Trophoblast cell (in vitro differentiated cells and primary cell): ENCODE results near the gene LAMA2.

Experiments
- DNase-seq, 2 donors: peaks; one replicate each; pipeline ENCODE4 v3.0.0-alpha.2; 2016
- H2AFZ ChIP-seq: 2 replicates; pipeline ENCODE4 v1.6.1; 2013; ENCODE audit warnings: low read length, moderate library complexity, mild to moderate bottlenecking; ENCODE audit not compliant: insufficient read depth, poor library complexity
- H2AK5ac ChIP-seq: 2 replicates; pipeline ENCODE4 v1.6.1; 2013; ENCODE audit warnings: mild to moderate bottlenecking, low read length
- H2BK120ac ChIP-seq: 2 replicates; pipeline ENCODE4 v1.6.1; 2013; ENCODE audit warnings: low read length, mild to moderate bottlenecking, moderate library complexity; ENCODE audit not compliant: insufficient read depth, poor library complexity
- H2BK12ac ChIP-seq: 2 replicates; pipeline ENCODE4 v1.6.1; 2013; ENCODE audit warnings: mild to moderate bottlenecking, low read length, moderate library complexity
- H2BK5ac ChIP-seq: 2 replicates; pipeline ENCODE4 v1.6.1; 2013; ENCODE audit warnings: low read length, low read depth, moderate library complexity, mild to moderate bottlenecking; ENCODE audit not compliant: poor library complexity
- H3K14ac ChIP-seq: 2 replicates; pipeline ENCODE4 v1.6.1; 2013; ENCODE audit warnings: mild to moderate bottlenecking, low read length
- H3K18ac ChIP-seq: 2 replicates; pipeline ENCODE4 v1.6.1; 2013; ENCODE audit warnings: mild to moderate bottlenecking, low read length
- H3K23ac ChIP-seq: 2 replicates; pipeline ENCODE4 v1.6.1; 2013; ENCODE audit warnings: low read length
- H3K27ac ChIP-seq: 2 replicates; pipeline ENCODE4 v1.5.1; 2013; ENCODE audit warnings: low read depth, mild to moderate bottlenecking, inconsistent platforms, low read length, moderate library complexity
- H3K27me3 ChIP-seq: 2 replicates; pipeline ENCODE4 v1.6.1; 2013; ENCODE audit warnings: inconsistent platforms, mild to moderate bottlenecking, low read length, moderate library complexity; ENCODE audit not compliant: insufficient read depth
- H3K36me3 ChIP-seq, 2 experiments: 1 replicate in 1 of 2; 2 replicates in 1 of 2; pipeline ENCODE4 v1.6.1; 2013; ENCODE audit warnings: low read length in 2 of 2, mild to moderate bottlenecking in 2 of 2, moderate library complexity in 1 of 2; ENCODE audit not compliant: insufficient read depth in 2 of 2, control insufficient read depth in 1 of 2
- H3K4ac ChIP-seq: 2 replicates; pipeline ENCODE4 v1.6.1; 2013; ENCODE audit warnings: low read depth, mild to moderate bottlenecking, low read length, moderate library complexity
- H3K4me1 ChIP-seq, 2 experiments: 1 replicate in 1 of 2; 2 replicates in 1 of 2; pipeline ENCODE4 v1.6.1; 2013; ENCODE audit warnings: low read length in 2 of 2, mild to moderate bottlenecking in 2 of 2, moderate library complexity in 1 of 2; ENCODE audit not compliant: insufficient read depth in 2 of 2, control insufficient read depth in 1 of 2
- H3K4me2 ChIP-seq: 2 replicates; pipeline ENCODE4 v1.6.1; 2013; ENCODE audit warnings: inconsistent platforms, mild to moderate bottlenecking, low read length, moderate library complexity
- H3K4me3 ChIP-seq: 2 replicates; pipeline ENCODE4 v1.5.1; 2013; ENCODE audit warnings: mild to moderate bottlenecking, low read depth, low read length, inconsistent platforms
- H3K79me1 ChIP-seq: one replicate; pipeline ENCODE4 v1.6.1; 2013; ENCODE audit warnings: low read length
- H3K79me2 ChIP-seq: 2 replicates; pipeline ENCODE4 v1.6.1; 2013; ENCODE audit warnings: low read length, mild to moderate bottlenecking; ENCODE audit not compliant: control insufficient read depth, insufficient read depth, poor library complexity
- H3K9ac ChIP-seq: 2 replicates; pipeline ENCODE4 v1.6.1; 2013; ENCODE audit warnings: mild to moderate bottlenecking, low read length
- H3K9me3 ChIP-seq: 2 replicates; pipeline ENCODE4 v1.6.1; 2013; ENCODE audit warnings: low read depth, mild to moderate bottlenecking, control low read depth, inconsistent platforms, low read length; ENCODE audit not compliant: insufficient read depth
- H4K12ac ChIP-seq: 2 replicates; pipeline ENCODE4 v1.6.1; 2013; ENCODE audit warnings: low read depth, mild to moderate bottlenecking, low read length, moderate library complexity
- H4K8ac ChIP-seq: 2 replicates; pipeline ENCODE4 v1.6.1; 2013; ENCODE audit warnings: low read depth, mild to moderate bottlenecking, low read length, moderate library complexity
- H4K91ac ChIP-seq: one replicate; pipeline ENCODE4 v1.6.1; 2013; ENCODE audit warnings: low read depth, mild to moderate bottlenecking, low read length, moderate library complexity
- WGBS: extraction: QIAGEN DNeasy Blood & Tissue Kit; methylation state at CpG from one replicate; pipeline ENCODE4 v1.1.7; 2013; ENCODE audit warnings: missing lambda C conversion rate; ENCODE audit not compliant: insufficient read length, insufficient coverage; ENCODE audit errors: extremely low coverage; 5-methylcytosine and 5-hydroxymethylcytosine counted together

LAMA2 gene

DNA sequence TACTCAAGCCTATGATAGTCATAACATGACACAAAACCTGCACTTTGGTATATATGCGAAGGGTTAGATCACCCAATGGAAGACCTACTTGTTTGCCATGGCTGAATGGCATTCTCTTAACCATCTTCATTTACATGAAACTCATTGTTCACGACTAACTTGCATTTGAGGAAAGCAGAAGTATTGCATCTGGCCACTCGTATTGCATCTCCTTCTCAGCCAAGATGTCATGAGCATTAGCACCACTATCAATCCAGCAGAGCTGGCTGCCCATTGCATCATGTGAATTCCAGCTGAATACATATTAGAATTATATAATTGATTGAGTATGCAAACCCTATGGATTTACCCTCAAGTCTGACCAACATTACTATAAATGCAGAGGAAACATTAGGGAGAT is 390.2 kb downstream of the LAMA2 start:
- H3K79me1 ChIP-seq: no peaks in the 10 kb centered on the region
- DNase-seq: no peak
- no peak overlapping the region for H2AFZ ChIP-seq
- H3K4me3 ChIP-seq: no peak overlapping the region
- H2BK120ac ChIP-seq: no peak overlapping the region
- no peak overlapping the region for H3K4ac ChIP-seq
- H2BK5ac ChIP-seq: no peak overlapping the region
- no peak overlapping the region for H3K14ac ChIP-seq
- H3K4me1 ChIP-seq: no peaks in the 10 kb centered on the region
- no peak overlapping the region for H2BK12ac ChIP-seq
- H3K27ac ChIP-seq: no peak overlapping the region
- no peak overlapping the region for H2AK5ac ChIP-seq
- H4K8ac ChIP-seq: no peak overlapping the region
- H3K23ac ChIP-seq: no peak overlapping the region
- WGBS: no CpG with 5 or more reads among the region's 3 CpGs
- H3K79me2 ChIP-seq: no peaks in the 10 kb centered on the region
- H4K12ac ChIP-seq: no peak overlapping the region
- H3K9me3 ChIP-seq: no peaks in the 10 kb centered on the region
- H3K18ac ChIP-seq: no peak overlapping the region
- no peak overlapping the region for H3K9ac ChIP-seq
- no peaks in the 10 kb centered on the region for H3K27me3 ChIP-seq
- H3K36me3 ChIP-seq: no peaks in the 10 kb centered on the region
- no peak overlapping the region for H4K91ac ChIP-seq
- no peak overlapping the region for H3K4me2 ChIP-seq

DNA sequence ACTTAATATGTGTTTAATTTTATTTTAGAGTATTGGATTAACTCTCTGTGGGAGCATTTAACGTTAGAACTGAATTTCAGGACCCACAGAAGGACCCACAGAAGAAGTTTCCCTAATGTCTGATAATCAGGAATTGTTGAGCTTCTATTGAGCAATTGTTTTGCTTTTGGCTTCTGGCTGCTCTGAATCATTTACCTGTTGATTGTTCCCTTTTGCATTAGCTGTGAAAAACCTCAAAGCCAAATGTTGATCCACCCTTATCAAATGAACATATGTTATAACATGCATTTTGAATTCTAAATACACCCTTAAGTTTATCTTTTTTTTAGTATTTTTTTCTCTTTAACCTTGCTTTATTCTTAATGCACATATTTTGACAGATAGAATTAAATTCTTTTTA is 393.5 kb downstream of the LAMA2 start:
- Histone ChIP-seq H2AFZ (no peak overlapping the region), H4K8ac (no peak overlapping the region), H3K9me3 (no peaks in the 10 kb centered on the region), H2BK12ac (no peak overlapping the region), H3K23ac (no peak overlapping the region), H3K4me1 (no peaks in the 10 kb centered on the region), H2BK5ac (no peak overlapping the region), H3K4ac (no peak overlapping the region), H3K36me3 (no peaks in the 10 kb centered on the region), H3K79me1 (no peaks in the 10 kb centered on the region), H3K14ac (no peak overlapping the region), H3K79me2 (no peaks in the 10 kb centered on the region), H3K4me3 (no peak overlapping the region), H4K12ac (no peak overlapping the region), H4K91ac (no peak overlapping the region), H3K9ac (no peak overlapping the region), H2BK120ac (no peak overlapping the region), H3K27me3 (no peaks in the 10 kb centered on the region), H3K18ac (no peak overlapping the region), H3K27ac (no peak overlapping the region), H2AK5ac (no peak overlapping the region), H3K4me2 (no peak overlapping the region)
- no CpG with 5 or more reads among the region's 1 CpG for WGBS
- DNase-seq: no peak

DNA sequence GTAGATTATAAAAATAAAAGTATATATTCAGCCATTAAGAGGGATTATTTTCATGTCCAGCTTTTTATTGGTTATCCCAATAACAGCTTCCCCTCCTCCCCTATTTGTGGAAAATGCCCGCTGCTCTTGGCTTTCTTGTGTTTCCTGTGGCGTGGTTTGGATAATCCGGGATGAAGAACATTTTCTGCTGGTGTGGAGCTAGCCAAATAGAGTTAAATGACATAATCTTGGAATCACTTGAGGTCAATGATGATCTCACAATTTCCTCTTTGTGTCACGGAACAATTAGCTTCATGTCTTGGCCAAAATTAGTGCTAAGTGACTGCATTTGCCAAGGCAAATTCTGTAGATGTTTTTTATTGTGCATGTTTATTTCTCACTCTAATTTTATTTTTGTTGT is 394.0 kb downstream of the LAMA2 start:
- Histone ChIP-seq H2BK12ac (no peak overlapping the region), H3K9ac (no peak overlapping the region), H2BK120ac (no peak overlapping the region), H3K4ac (no peak overlapping the region), H3K23ac (no peak overlapping the region), H3K9me3 (no peaks in the 10 kb centered on the region), H3K4me2 (no peak overlapping the region), H3K36me3 (no peaks in the 10 kb centered on the region), H3K27me3 (no peaks in the 10 kb centered on the region), H2AK5ac (no peak overlapping the region), H2AFZ (no peak overlapping the region), H4K91ac (no peak overlapping the region), H3K27ac (no peak overlapping the region), H3K18ac (no peak overlapping the region), H4K8ac (no peak overlapping the region), H3K4me1 (no peaks in the 10 kb centered on the region), H3K4me3 (no peak overlapping the region), H4K12ac (no peak overlapping the region), H2BK5ac (no peak overlapping the region), H3K79me1 (no peaks in the 10 kb centered on the region), H3K79me2 (no peaks in the 10 kb centered on the region), H3K14ac (no peak overlapping the region)
- no peak for DNase-seq
- no CpG with 5 or more reads among the region's 4 CpGs for WGBS

DNA sequence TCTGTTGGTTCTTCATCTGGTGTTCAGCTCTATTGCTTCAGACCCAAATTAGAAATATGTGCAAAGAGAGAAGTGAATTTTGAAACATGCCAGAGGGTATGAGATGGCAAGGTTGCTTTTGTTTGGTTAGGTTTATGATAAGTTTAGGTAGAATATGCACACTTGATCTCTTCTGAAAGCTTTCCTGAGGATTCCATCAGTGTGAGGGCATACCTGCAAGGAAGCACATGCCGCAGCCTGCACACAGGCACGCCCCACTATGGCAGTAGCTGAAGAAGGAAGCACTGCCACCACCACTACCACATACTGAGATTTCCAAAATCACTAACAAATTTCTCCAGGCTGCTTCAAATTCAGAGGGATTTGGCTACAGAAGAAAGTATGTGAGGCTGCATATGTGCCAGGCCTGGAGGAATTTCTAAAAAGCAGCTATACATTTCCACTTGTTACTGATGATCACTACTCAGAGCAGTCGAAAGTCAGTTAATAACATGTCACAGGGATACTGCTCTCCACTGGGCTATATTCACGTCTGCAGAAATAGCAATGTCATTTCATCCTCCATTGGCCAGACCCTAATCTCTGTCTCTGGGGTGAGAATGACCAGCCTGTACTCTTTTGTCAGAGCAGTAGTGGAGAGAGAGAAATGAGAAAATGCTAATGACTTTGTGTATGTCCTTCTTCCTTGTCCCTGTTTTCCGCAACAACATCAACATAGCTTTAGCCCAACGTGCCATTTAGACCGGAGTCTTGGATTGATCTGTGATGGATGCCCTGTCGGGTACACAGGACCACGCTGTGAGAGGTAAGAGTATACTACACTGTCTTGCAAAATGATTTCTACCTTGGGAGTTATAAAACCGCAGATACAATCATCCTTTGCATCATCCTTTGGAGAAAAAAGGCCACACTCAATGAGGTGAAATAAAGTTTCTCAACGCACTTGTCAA is 396.7 kb downstream of the LAMA2 start:
- no peak overlapping the region for H4K91ac ChIP-seq
- H3K9me3 ChIP-seq: no peaks in the 10 kb centered on the region
- H3K27ac ChIP-seq: no peak overlapping the region
- H3K14ac ChIP-seq: no peak overlapping the region
- H3K23ac ChIP-seq: no peak overlapping the region
- H2AFZ ChIP-seq: no peak overlapping the region
- no peaks in the 10 kb centered on the region for H3K79me1 ChIP-seq
- no peaks in the 10 kb centered on the region for H3K4me1 ChIP-seq
- no peak overlapping the region for H3K4me3 ChIP-seq
- no peak overlapping the region for H3K4me2 ChIP-seq
- H2BK5ac ChIP-seq: no peak overlapping the region
- no peaks in the 10 kb centered on the region for H3K27me3 ChIP-seq
- no peaks in the 10 kb centered on the region for H3K36me3 ChIP-seq
- DNase-seq: no peak
- WGBS: no CpG with 5 or more reads among the region's 11 CpGs
- no peak overlapping the region for H3K4ac ChIP-seq
- H2BK12ac ChIP-seq: no peak overlapping the region
- H4K12ac ChIP-seq: no peak overlapping the region
- H4K8ac ChIP-seq: no peak overlapping the region
- no peaks in the 10 kb centered on the region for H3K79me2 ChIP-seq
- H3K9ac ChIP-seq: no peak overlapping the region
- H2BK120ac ChIP-seq: no peak overlapping the region
- no peak overlapping the region for H3K18ac ChIP-seq
- H2AK5ac ChIP-seq: no peak overlapping the region
